ENCODE results near the gene FAM53A.

The FAM53A gene

GRCh38 chr4:1594871-1595788 is 89.0 kb downstream of the FAM53A start:
- no peak for DNase-seq (ENCODE audit: low read depth in 1 of 2, low spot score in 1 of 2)

DNA sequence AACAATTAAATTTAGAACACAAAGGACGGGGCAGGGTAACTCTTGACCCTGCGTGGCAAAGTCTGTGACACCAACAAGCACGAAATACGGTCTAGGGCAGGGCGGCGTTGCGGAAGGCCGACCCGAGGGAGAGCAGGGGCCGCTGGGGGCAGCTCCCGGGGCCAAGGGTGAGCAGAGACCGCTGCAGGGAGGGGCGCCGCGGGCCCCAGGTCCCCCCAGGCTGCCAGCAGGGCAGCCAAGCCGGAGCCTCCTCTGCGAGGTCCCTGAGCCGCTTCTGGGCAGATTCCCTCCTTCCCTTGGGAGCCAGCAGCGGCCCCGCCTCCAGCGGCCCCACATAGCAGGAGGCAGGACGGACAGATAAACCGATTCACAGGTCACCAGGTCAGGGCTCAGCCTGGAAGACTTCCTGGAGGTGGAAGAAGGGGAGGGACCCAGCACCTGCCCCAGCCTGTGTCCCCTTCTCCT is 90.2 kb downstream of the FAM53A start:
- DNase-seq (ENCODE audit: low read depth in 1 of 2, low spot score in 1 of 2), result no peak

- DNase-seq (ENCODE audit: low read depth in 1 of 2, low spot score in 1 of 2), result no peak
Observed at GRCh38 chr4:1593458-1593857, 90.7 kb downstream of the FAM53A start.

GRCh38 chr4:1592709-1593417 is 91.2 kb downstream of the FAM53A start:
- DNase-seq (ENCODE audit: low read depth in 1 of 2, low spot score in 1 of 2), result no peak

DNA sequence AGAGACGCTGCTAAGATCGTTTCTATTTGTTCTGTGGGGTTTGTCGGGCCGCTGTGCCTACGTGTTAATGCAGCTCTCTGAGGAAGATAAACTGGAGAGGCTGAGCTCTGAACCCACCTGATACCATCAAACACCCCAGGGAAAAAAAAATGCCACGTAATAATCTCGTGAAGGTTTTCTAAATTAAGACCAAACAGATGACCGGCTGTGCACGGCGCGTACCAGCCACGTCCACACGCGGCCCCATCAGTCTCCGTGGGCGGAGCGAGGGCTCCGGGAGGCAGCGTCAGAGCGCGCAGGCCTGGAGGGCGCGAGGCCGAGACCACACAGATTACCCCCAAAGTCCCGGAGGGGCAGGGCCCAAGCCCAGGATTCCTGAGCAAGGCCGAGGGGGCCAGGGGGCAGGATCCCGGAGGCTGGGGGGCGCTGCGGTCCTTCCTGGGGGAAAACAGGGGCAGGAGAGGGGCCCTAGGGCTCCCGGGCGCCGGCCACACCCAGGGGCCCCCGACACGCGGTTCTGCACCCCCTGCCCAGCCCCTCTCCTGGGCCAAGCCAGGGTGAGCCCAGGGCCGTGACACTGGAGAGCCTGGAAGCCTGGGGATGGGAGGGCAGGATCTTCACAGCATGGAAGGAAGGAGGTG is 91.9 kb downstream of the FAM53A start:
- no peak for DNase-seq (ENCODE audit: low read depth in 1 of 2, low spot score in 1 of 2)

DNA sequence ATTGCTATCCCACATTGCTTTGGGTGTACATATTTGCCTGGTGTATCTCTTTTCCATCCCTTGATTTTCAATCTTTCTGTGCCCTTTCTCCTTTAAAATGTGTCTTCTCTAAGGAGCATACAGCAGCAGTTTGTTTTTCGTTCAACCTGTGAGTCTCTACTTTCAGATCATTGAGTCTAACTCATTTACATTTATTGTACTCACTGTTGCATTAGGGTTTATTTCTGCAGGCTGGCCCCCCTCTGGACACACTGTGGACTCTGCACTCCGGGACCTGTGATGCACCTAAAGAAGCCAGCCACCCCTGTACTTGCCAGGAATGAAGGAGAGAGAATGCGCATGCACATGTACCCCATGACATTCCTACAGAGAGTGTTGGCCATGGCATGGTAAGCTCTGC is 93.0 kb downstream of the FAM53A start:
- DNase-seq (ENCODE audit: low read depth in 1 of 2, low spot score in 1 of 2), result no peak

GRCh38 chr4:1590244-1590643 is 93.9 kb downstream of the FAM53A start:
- DNase-seq (ENCODE audit: low read depth in 1 of 2, low spot score in 1 of 2), result no peak
